C4-2B (cell line): ENCODE measurements around the gene MT1B.

ENCODE experiments used
- ZFX ChIP-seq: fragments of 450-650 bp; IDR thresholded peaks from 2 replicates; pipeline ENCODE4 v1.6.1; 2017
- TF ChIP-seq, protein P1 (sequence below): fragments of 450-650 bp; conservative IDR thresholded peaks from 2 replicates; pipeline ENCODE4 v1.5.1; 2017; ENCODE audit warnings: mild to moderate bottlenecking

DNA sequence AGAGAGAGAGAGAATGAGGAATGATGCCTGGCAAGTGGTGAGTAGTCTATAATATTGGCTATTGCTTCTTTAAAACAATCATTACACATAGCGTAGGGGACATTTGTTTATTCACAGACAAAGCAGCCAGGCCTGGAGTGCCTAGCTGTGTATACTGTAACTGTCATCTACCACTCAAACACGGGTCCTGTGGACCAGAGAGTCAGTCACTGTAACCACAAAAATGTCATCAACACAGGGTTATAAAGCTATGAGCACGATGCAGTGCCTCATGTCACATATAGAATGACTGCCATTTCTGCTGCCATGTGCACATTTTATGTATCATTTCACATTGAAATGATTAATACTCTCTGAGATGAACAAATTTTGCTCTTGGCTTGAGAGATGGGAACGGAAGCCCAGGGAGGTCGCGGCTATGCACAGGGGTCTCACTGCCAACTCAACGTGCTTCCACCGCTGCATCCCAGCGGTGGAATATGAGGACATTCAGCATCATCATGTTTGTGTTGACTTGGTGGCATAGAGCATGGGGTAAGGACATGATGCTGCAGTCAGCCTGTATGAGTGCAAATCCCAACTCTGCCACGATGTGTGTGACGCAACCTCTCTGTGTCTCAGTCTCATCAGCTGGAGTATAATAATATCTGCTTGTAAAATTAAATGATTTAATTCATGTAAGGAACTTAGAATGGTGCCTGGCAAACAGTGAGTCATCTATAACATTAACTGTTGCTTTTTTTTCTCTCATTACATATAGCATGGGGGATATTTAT, 21.3 kb downstream of the MT1B start:
- TF ChIP-seq, protein P1, sequence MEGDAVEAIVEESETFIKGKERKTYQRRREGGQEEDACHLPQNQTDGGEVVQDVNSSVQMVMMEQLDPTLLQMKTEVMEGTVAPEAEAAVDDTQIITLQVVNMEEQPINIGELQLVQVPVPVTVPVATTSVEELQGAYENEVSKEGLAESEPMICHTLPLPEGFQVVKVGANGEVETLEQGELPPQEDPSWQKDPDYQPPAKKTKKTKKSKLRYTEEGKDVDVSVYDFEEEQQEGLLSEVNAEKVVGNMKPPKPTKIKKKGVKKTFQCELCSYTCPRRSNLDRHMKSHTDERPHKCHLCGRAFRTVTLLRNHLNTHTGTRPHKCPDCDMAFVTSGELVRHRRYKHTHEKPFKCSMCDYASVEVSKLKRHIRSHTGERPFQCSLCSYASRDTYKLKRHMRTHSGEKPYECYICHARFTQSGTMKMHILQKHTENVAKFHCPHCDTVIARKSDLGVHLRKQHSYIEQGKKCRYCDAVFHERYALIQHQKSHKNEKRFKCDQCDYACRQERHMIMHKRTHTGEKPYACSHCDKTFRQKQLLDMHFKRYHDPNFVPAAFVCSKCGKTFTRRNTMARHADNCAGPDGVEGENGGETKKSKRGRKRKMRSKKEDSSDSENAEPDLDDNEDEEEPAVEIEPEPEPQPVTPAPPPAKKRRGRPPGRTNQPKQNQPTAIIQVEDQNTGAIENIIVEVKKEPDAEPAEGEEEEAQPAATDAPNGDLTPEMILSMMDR: no peak
- no peak for TF ChIP-seq ZFX
